ENCODE results near the gene PAQR9. TPM values are rescaled to one million over a fixed set of nuclear protein-coding genes. Genes with fewer than 3 reads are reported as not detected.

Gene PAQR9
- total RNA-seq, 2 experiments from 2014 or later: not detected

GRCh38 chr3:142963234-142963515 lies 299 bp downstream of the PAQR9 start:
- Histone ChIP-seq H3K36me3 (ENCODE audit: insufficient read depth, low read length) (no peaks in the 10 kb centered on the region), H4K20me1 (ENCODE audit: insufficient read depth, low read length) (no peaks in the 10 kb centered on the region), H3K79me2 (ENCODE audit: insufficient read depth, low read depth, low read length) (no peaks in the 10 kb centered on the region), H2AFZ (ENCODE audit: low read length) (no peak overlapping the region), H3K4me3 (ENCODE audit: low read depth, low read length, poor library complexity, severe bottlenecking) (no peak overlapping the region), H3K4me2 (ENCODE audit: low read length) (no peak overlapping the region), H3K27ac (ENCODE audit: low read depth, low read length, poor library complexity, severe bottlenecking) (no peak overlapping the region), H3K9me3 (ENCODE audit: low read length) (no peaks in the 10 kb centered on the region), H3K9me2 (ENCODE audit: insufficient read depth, low read length) (no peaks in the 10 kb centered on the region), H3K4me1 (ENCODE audit: insufficient read depth, low read length, poor library complexity, severe bottlenecking) (no peaks in the 10 kb centered on the region)
- TF ChIP-seq EZH2phosphoT487 (IDR thresholded peaks at IDR 0.05; ENCODE audit: borderline replicate concordance, low read depth, low read length) (no peak), CTCF (conservative IDR thresholded peaks at IDR 0.05; ENCODE audit: low read length) (no peak)
- CTCF ChIA-PET (ENCODE audit: unreplicated experiment): no interaction called here
- intact Hi-C loops (cut with micrococcal nuclease; ENCODE audit: unreplicated experiment): no loop called here
- POLR2A ChIA-PET: no interaction called here
- BruUV-seq (replicated peaks): no TSS peak
- DNase-seq (ENCODE audit: low spot score): no peak

DNA sequence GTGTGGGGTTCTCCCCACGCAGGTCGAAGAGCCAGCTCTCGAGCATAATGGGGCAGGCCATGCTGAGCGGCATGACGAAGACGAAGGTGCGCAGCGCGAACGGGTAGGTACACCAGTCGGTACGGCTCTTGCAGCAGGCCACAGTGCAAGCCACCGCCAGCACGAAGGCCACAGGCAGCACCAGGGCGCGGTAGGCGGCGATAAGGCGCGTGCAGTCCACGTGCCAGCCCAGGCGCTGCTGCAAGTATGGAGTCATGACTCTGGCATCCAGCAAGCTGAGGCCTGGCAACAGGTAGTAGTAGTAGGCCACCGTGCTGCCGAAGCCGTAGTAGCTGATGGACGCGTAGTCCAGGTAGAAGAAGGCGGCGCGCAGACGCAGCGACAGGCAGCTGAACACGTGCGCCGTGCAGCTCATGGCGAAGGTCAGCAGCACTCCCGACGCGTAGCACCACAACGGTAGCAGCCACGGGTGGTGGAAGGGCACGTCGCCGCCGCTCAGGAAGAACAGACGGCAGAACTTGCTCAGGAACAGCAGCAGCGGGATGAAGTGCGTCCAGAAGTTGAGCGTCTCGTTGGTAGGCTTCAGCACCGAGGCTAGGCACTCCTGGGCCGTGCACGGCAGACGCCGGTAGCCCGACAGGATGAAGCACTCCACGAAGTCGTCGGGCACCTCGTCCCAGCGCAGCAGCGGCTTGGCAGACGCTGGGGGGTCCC lies 797 bp downstream of the PAQR9 start:
- no peaks in the 10 kb centered on the region for H3K36me3 ChIP-seq (ENCODE audit: insufficient read depth, low read length)
- H3K9me3 ChIP-seq (ENCODE audit: low read length): no peaks in the 10 kb centered on the region
- H4K20me1 ChIP-seq (ENCODE audit: insufficient read depth, low read length): no peaks in the 10 kb centered on the region
- H2AFZ ChIP-seq (ENCODE audit: low read length): no peak overlapping the region
- H3K4me2 ChIP-seq (ENCODE audit: low read length): no peak overlapping the region
- no peaks in the 10 kb centered on the region for H3K79me2 ChIP-seq (ENCODE audit: insufficient read depth, low read depth, low read length)
- no peaks in the 10 kb centered on the region for H3K4me1 ChIP-seq (ENCODE audit: insufficient read depth, low read length, poor library complexity, severe bottlenecking)
- intact Hi-C loops (cut with micrococcal nuclease; ENCODE audit: unreplicated experiment): no loop called here
- TF ChIP-seq CTCF (conservative IDR thresholded peaks at IDR 0.05; ENCODE audit: low read length): no peak
- no peak for TF ChIP-seq EZH2phosphoT487 (IDR thresholded peaks at IDR 0.05; ENCODE audit: borderline replicate concordance, low read depth, low read length)
- DNase-seq (ENCODE audit: low spot score): no peak
- no peaks in the 10 kb centered on the region for H3K9me2 ChIP-seq (ENCODE audit: insufficient read depth, low read length)
- POLR2A ChIA-PET: interaction anchor here (0.6 kb wide), 1 partner anchor 325 kb away, joined by 3 read pairs; no protein-coding TSS in a partner anchor
- CTCF ChIA-PET (ENCODE audit: unreplicated experiment): no interaction called here
- no peak overlapping the region for H3K27ac ChIP-seq (ENCODE audit: low read depth, low read length, poor library complexity, severe bottlenecking)
- H3K4me3 ChIP-seq (ENCODE audit: low read depth, low read length, poor library complexity, severe bottlenecking): no peak overlapping the region
- BruUV-seq (replicated peaks): no TSS peak

- no peaks in the 10 kb centered on the region for H4K20me1 ChIP-seq (ENCODE audit: insufficient read depth, low read length)
- no peaks in the 10 kb centered on the region for H3K4me1 ChIP-seq (ENCODE audit: insufficient read depth, low read length, poor library complexity, severe bottlenecking)
- no TSS peak for BruUV-seq (replicated peaks)
- no peaks in the 10 kb centered on the region for H3K36me3 ChIP-seq (ENCODE audit: insufficient read depth, low read length)
- H3K9me2 ChIP-seq (ENCODE audit: insufficient read depth, low read length): no peaks in the 10 kb centered on the region
- POLR2A ChIA-PET: interaction anchor here (0.6 kb wide), 1 partner anchor 324 kb away, joined by 3 read pairs; no protein-coding TSS in a partner anchor
- no peak overlapping the region for H3K4me3 ChIP-seq (ENCODE audit: low read depth, low read length, poor library complexity, severe bottlenecking)
- CTCF ChIA-PET (ENCODE audit: unreplicated experiment): no interaction called here
- H2AFZ ChIP-seq (ENCODE audit: low read length): no peak overlapping the region
- no peak overlapping the region for H3K4me2 ChIP-seq (ENCODE audit: low read length)
- TF ChIP-seq EZH2phosphoT487 (IDR thresholded peaks at IDR 0.05; ENCODE audit: borderline replicate concordance, low read depth, low read length) (no peak), CTCF (conservative IDR thresholded peaks at IDR 0.05; ENCODE audit: low read length) (no peak)
- H3K79me2 ChIP-seq (ENCODE audit: insufficient read depth, low read depth, low read length): no peaks in the 10 kb centered on the region
- no peaks in the 10 kb centered on the region for H3K9me3 ChIP-seq (ENCODE audit: low read length)
- no peak overlapping the region for H3K27ac ChIP-seq (ENCODE audit: low read depth, low read length, poor library complexity, severe bottlenecking)
- intact Hi-C loops (cut with micrococcal nuclease; ENCODE audit: unreplicated experiment): no loop called here
- DNase-seq (ENCODE audit: low spot score): no peak
Measured at GRCh38 chr3:142962175-142962519, 1.3 kb downstream of the PAQR9 start.
